ENCODE data around the gene BACH2. TPM values are rescaled to one million over a fixed set of nuclear protein-coding genes. Genes with fewer than 3 reads are reported as not detected.

BACH2 gene
- total RNA-seq, 2 donors from 2014 or later: 0.52 to 1.2 TPM

GRCh38 chr6:90224196-90224595 is 72.4 kb downstream of the BACH2 start:
- Histone ChIP-seq H3K9ac (ENCODE audit: low read depth in 2 of 2, low read length in 2 of 2) (no peak overlapping the region), H3K27ac (no peak overlapping the region), H3K36me3 (no peaks in the 10 kb centered on the region), H3K4me1 (no peaks in the 10 kb centered on the region), H3K4me3 (no peak overlapping the region), H3K27me3 (no peaks in the 10 kb centered on the region), H3K9me3 (no peaks in the 10 kb centered on the region)
- no peak for TF ChIP-seq CTCF (IDR thresholded peaks at IDR 0.05)
- intact Hi-C loops (cut with DNase I): no loop called here
- DNase-seq: no peak

- H3K9me3 ChIP-seq: no peaks in the 10 kb centered on the region
- no peak for TF ChIP-seq CTCF (IDR thresholded peaks at IDR 0.05)
These were observed 73.9 kb downstream of the BACH2 start for GRCh38 chr6:90222724-90223198.

GRCh38 chr6:90222008-90222407 is 74.6 kb downstream of the BACH2 start:
- Histone ChIP-seq H3K27me3 (no peaks in the 10 kb centered on the region), H3K9ac (ENCODE audit: low read depth in 2 of 2, low read length in 2 of 2) (no peak overlapping the region), H3K4me3 (no peak overlapping the region), H3K4me1 (no peaks in the 10 kb centered on the region), H3K9me3 (no peaks in the 10 kb centered on the region), H3K36me3 (no peaks in the 10 kb centered on the region), H3K27ac (no peak overlapping the region)
- DNase-seq: no peak
- no peak for TF ChIP-seq CTCF (IDR thresholded peaks at IDR 0.05)
- intact Hi-C loops (cut with DNase I): no loop called here

More at GRCh38 chr6:90222724-90223198, 73.9 kb downstream of the BACH2 start:
- Histone ChIP-seq H3K4me1 (no peaks in the 10 kb centered on the region), H3K27ac (no peak overlapping the region), H3K4me3 (no peak overlapping the region), H3K9ac (ENCODE audit: low read depth in 2 of 2, low read length in 2 of 2) (no peak overlapping the region), H3K27me3 (no peaks in the 10 kb centered on the region), H3K36me3 (no peaks in the 10 kb centered on the region)
- intact Hi-C loops (cut with DNase I): no loop called here
- DNase-seq: no peak

- Histone ChIP-seq H3K27me3 (no peaks in the 10 kb centered on the region), H3K36me3 (no peaks in the 10 kb centered on the region), H3K9me3 (no peaks in the 10 kb centered on the region), H3K9ac (ENCODE audit: low read depth in 2 of 2, low read length in 2 of 2) (no peak overlapping the region), H3K4me1 (no peaks in the 10 kb centered on the region), H3K27ac (no peak overlapping the region), H3K4me3 (no peak overlapping the region)
- intact Hi-C loops (cut with DNase I): no loop called here
- DNase-seq: no peak
- no peak for TF ChIP-seq CTCF (IDR thresholded peaks at IDR 0.05)
These were observed 75.2 kb downstream of the BACH2 start for GRCh38 chr6:90221403-90221802.

- H3K4me3 ChIP-seq: no peak overlapping the region
- H3K9ac ChIP-seq (ENCODE audit: low read depth in 2 of 2, low read length in 2 of 2): no peak overlapping the region
- H3K9me3 ChIP-seq: no peaks in the 10 kb centered on the region
- TF ChIP-seq CTCF (IDR thresholded peaks at IDR 0.05): no peak
- H3K27me3 ChIP-seq: no peaks in the 10 kb centered on the region
- H3K36me3 ChIP-seq: no peaks in the 10 kb centered on the region
- no peak overlapping the region for H3K27ac ChIP-seq
- intact Hi-C loops (cut with DNase I): no loop called here
- no peak for DNase-seq
- H3K4me1 ChIP-seq: peaks cover 4% of the 10 kb centered on the region
These were observed 76.4 kb downstream of the BACH2 start for GRCh38 chr6:90220273-90220672.
